ENCODE results near the gene NR1H2.

Gene NR1H2

DNA sequence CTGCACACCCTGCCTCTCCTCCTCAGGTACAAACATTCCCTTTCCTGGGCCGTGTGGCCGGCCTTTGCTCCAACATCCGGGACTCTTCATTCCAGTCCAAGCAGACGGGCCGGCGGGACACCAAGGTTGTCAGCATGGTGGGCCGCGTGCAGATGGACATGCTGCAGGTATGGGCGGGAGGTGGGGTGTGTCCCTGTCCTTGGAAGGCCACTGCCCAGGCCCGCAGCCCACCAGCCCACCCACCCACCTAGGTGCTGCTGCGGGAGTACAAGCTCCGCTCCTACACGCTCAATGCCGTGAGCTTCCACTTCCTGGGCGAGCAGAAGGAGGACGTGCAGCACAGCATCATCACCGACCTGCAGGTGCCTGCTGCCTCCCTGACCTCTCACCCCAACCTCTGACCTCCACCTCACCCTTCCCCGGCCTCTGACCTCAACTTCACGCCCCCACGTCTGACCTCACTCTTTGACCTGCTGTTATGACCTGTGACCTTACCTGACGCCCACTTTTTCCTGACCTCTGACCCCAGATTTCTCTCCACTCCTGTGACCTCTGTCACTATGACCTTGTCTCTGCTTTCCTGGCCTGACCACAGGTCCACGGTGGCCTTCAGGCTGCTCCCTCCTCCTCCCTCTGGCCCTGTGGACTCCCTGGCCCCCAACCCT is 30.0 kb downstream of the NR1H2 start:
- no peak overlapping the region for H3K4me3 ChIP-seq (ENCODE audit: low read depth, low read length)
- DNase-seq (ENCODE audit: low read depth) = no peak
- in situ Hi-C loops (cut with HindIII; ENCODE audit: low sequenced_read_pairs) = no loop called here
- TF ChIP-seq, protein P1, sequence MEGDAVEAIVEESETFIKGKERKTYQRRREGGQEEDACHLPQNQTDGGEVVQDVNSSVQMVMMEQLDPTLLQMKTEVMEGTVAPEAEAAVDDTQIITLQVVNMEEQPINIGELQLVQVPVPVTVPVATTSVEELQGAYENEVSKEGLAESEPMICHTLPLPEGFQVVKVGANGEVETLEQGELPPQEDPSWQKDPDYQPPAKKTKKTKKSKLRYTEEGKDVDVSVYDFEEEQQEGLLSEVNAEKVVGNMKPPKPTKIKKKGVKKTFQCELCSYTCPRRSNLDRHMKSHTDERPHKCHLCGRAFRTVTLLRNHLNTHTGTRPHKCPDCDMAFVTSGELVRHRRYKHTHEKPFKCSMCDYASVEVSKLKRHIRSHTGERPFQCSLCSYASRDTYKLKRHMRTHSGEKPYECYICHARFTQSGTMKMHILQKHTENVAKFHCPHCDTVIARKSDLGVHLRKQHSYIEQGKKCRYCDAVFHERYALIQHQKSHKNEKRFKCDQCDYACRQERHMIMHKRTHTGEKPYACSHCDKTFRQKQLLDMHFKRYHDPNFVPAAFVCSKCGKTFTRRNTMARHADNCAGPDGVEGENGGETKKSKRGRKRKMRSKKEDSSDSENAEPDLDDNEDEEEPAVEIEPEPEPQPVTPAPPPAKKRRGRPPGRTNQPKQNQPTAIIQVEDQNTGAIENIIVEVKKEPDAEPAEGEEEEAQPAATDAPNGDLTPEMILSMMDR (IDR thresholded peaks at IDR 0.05; ENCODE audit: low read depth, low read length, missing control alignments) = no peak

DNA sequence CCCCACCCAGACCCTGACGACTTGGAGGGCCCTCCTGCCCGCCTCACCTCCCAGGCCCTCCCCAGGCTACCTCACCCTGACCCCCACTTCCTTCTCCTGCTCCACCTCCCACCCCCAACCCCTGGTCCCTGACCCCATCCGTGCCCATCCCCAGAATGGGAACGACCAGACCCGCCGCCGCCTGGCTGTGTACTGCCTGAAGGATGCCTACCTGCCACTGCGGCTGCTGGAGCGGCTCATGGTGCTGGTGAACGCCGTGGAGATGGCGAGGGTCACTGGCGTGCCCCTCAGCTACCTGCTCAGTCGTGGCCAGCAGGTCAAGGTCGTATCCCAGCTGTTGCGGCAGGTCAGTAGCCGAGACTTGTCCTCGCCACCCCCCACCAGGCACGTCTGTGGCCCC is 30.6 kb downstream of the NR1H2 start:
- TF ChIP-seq, protein P1 (IDR thresholded peaks at IDR 0.05; ENCODE audit: low read depth, low read length, missing control alignments) = no peak
- no peak overlapping the region for H3K4me3 ChIP-seq (ENCODE audit: low read depth, low read length)
- in situ Hi-C loops (cut with HindIII; ENCODE audit: low sequenced_read_pairs) = no loop called here
- DNase-seq (ENCODE audit: low read depth) = no peak

DNA sequence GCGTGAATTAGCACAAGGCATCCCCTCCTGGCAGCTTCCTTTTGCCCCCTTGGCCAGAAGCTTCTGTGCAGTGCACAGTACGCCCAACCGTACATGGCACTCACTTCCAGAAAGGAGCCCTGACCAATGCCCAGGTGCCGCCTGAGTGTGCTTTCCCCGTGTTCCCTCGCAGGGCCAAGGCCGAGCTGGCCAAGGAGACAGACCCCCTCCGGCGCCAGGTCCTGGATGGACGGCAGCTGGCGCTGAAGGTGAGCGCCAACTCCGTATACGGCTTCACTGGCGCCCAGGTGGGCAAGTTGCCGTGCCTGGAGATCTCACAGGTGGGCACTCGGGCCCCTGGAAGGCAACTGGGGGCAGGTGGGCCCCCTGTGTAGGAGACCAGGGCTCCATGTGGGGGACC is 33.1 kb downstream of the NR1H2 start:
- DNase-seq (ENCODE audit: low read depth) = no peak
- in situ Hi-C loops (cut with HindIII; ENCODE audit: low sequenced_read_pairs) = no loop called here
- H3K4me3 ChIP-seq (ENCODE audit: low read depth, low read length) = no peak overlapping the region
- TF ChIP-seq, protein P1 (IDR thresholded peaks at IDR 0.05; ENCODE audit: low read depth, low read length, missing control alignments) = no peak

DNA sequence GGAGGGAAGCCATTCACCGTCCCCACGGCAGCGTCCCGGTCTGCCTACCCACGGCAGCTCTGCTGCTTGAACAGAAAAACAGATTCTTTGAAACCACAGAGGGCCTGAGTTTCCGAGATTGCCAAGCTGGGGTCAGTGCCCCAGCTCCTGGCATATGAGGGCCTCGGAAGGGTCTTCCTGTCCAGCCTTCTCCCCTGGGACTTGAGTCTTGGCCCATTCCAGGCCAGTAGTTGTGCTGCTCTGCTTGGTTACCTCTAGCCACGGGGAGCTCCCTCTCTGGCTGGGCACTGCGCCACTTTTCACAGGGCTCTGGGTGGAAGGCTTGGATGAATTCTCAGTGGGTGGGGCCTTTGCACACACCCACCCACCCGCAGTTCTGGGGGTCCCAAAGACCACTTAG is 33.9 kb downstream of the NR1H2 start:
- in situ Hi-C loops (cut with HindIII; ENCODE audit: low sequenced_read_pairs) = no loop called here
- DNase-seq (ENCODE audit: low read depth) = no peak
- TF ChIP-seq, protein P1 (IDR thresholded peaks at IDR 0.05; ENCODE audit: low read depth, low read length, missing control alignments) = no peak
- no peak overlapping the region for H3K4me3 ChIP-seq (ENCODE audit: low read depth, low read length)

DNA sequence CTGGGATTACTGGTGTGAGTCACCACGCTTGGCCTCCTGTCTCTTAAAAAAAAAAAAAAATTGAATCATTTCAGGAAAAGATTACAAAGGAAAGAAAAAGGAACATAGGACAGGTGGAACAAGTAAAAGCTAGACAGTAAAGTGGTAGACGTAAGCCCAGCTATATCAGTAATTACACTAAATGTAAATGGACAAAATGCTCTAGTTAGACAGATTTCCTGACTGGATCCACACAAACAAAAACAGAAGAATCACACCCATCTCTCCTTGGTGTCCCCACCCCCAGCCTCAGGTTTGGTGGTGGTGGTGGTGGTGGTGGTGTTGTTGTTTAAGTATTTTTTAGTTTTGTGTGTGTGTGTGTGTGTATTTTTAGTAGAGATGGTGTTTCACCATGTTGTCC is 36.2 kb downstream of the NR1H2 start:
- in situ Hi-C loops (cut with HindIII; ENCODE audit: low sequenced_read_pairs) = no loop called here
- TF ChIP-seq, protein P1 (IDR thresholded peaks at IDR 0.05; ENCODE audit: low read depth, low read length, missing control alignments) = no peak
- DNase-seq (ENCODE audit: low read depth) = no peak
- no peak overlapping the region for H3K4me3 ChIP-seq (ENCODE audit: low read depth, low read length)

DNA sequence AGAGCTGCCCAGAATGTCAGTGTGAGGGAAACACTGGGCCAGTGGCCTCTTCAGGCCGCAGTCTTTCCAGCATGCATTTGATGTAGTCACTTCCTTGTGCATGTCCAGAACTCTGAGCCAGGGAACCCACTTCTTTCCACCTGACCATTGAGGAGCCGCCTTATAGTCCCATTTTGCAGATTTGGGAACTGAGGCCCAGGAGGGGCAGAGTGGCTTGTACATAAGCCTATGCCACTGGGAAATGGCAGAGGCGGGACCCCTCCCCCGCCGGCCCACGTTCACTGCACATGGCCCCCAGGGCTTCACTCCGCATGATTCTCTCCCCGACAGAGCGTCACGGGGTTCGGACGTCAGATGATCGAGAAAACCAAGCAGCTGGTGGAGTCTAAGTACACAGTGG is 36.8 kb downstream of the NR1H2 start:
- DNase-seq (ENCODE audit: low read depth) = no peak

More for the DNA sequence above, 36.8 kb downstream of the NR1H2 start:
- in situ Hi-C loops (cut with HindIII; ENCODE audit: low sequenced_read_pairs) = no loop called here
- no peak overlapping the region for H3K4me3 ChIP-seq (ENCODE audit: low read depth, low read length)
- TF ChIP-seq, protein P1 (IDR thresholded peaks at IDR 0.05; ENCODE audit: low read depth, low read length, missing control alignments) = no peak

Data from astrocyte of the cerebellum (primary cell).